Measurements from ENCODE around the gene PROCA1.
A peak's percentile ranks its signal among the peaks of the same experiment; 100 is the strongest.
"Not testable (repeated sequence)": the region's sequence is repeated elsewhere in the genome, so short reads cannot be mapped to it uniquely, and the experiment has no call there.

Gene PROCA1

DNA sequence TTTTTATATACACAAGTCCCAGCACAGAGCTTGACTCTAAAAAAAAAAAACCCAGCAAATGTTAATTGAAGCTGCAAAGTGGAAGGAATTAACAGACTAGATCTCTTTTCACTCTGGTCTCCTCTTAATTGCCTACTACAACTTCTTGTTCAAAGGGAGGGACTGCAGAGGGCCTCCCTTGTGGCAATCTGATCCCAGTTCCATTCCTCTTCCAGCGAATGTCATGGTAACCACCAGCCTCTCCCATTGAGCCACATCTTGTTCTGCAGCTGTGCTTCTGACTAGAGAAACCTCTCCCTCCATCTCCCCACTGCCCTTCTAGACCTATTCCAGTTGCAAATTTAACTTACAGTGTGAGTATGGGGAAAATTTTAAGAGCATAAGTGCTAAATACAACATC lies 43.8 kb downstream of the PROCA1 start:
- no peak for ATAC-seq

DNA sequence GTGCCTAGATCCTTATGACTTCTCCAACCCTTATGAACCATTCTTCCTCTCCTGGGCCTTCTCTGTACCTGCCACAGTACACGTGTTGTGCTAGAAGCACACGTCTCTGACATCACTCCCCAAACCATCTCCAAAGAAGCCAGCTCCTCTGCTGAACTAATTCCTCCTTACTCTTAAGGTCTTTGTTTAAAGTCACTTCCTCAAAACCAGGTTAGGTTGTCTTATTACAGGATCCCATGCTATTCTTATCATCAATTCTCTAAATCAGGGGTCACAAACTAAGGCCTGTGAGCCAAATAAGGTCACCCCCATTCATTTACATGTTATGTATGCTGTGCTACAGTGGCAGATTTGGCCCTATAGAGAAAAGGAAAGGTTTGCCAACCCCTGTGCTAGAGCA lies 45.7 kb downstream of the PROCA1 start:
- DNase-seq: no peak
- no peak for ATAC-seq

More for the DNA sequence above, 43.8 kb downstream of the PROCA1 start:
- no peak for DNase-seq

DNA sequence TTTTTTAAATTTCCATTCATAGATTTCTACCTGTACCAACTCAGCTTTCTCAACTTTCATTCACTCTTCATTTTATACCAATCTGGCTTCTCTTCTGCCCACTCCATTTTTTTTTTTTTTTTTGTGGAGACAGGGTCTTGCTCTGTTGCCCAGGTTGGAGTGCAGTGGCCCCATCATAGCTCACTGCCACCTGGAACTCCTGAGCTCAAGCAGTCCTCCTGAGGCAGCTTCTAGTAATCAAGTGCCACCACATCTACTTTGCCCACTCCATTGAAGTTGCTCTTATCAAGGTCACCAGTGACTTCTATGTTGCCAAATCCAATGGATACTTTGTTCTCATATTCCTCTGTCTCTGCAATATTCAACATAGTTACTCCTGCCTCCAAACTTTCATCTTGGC lies 48.0 kb downstream of the PROCA1 start:
- ATAC-seq: no peak
- no peak for DNase-seq

DNA sequence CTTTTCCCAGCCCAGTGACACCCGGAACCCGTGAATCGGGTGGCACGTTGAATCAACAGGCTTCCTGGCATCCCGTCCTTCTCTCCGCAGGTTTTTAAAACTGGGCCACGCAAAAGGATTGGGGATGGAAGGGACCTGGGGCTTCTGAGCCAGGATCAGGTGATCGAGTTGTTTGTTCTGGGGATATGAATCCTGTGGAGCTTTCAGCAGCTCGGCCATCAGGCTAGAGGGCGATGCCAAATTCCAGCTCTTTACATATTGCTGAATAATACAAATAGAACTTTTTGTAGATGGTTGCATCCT lies 49.2 kb downstream of the PROCA1 start:
- ATAC-seq (no peak), DNase-seq (no peak)

DNA sequence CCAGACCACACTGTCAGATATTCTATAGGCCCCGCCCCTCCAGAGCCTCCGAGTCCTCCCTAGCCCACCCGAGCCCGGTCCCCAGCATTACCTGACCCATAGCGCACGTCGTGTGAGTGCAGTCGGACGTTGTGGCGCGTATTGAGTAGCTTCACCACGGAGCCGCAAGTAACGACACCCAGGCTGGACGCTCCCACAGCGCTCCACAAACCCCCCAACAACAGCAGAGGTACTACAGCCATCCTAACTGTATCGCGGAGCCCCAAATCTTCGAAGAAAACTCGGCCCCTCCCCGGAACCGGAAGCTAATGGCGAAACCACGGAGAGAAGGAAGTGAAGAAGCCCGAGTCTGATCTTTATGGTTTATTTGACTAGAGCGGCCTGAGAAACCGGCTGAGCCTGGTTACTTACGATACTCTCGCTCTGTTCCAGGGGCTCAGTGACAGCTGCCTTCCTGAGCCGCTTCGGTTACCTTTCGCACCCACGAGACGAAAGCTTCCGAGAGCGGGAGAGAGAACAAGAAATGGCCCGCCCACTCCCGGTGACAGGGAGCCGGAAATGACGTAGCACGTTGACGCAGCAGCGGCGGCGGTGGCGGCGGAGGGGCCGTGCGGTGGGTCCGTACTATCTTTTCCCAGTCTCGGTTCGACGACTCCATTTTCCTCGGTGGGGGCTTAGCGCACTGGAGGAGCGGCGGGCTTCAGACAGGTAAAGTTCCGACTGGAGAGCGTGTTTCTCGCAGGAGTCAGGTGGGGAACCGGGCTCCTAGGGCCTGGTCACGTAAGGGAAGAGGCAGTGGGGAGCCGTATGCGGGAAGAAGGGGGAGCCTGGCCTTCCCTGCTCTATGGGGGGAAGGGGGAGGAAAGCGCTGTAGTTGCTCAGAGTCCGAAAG lies 49.8 kb downstream of the PROCA1 start, which contains the start of the genes SDF2 and SUPT6H:
Gene SDF2 (minus strand): TSS at position 272 of the 892 bp plus-strand sequence. CDS start 30 bp downstream, at position 242.
Gene SUPT6H (plus strand): TSS at position 571 of the 892 bp plus-strand sequence. CDS start 11,197 bp downstream, outside the sequence.
- ATAC-seq: peak; percentile 89
- DNase-seq: peak; percentile 97

DNA sequence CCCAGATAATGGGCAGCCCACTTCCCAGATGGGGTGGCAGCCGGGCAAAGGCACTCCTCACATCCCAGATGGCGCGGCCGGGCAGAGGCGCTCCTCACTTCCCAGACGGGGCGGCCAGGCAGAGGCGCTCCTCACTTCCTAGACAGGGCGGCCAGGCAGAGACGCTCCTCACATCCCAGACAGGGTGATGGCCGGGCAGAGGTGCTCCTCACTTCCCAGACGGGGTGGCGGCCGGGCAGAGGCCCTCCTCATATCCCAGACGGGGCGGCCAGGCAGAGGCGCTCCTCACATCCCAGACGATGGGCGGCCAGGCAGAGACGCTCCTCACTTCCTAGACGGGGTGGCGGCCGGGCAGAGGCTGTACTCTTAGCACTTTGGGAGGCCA lies 52.2 kb downstream of the PROCA1 start:
- not testable (repeated sequence) for ATAC-seq, DNase-seq

DNA sequence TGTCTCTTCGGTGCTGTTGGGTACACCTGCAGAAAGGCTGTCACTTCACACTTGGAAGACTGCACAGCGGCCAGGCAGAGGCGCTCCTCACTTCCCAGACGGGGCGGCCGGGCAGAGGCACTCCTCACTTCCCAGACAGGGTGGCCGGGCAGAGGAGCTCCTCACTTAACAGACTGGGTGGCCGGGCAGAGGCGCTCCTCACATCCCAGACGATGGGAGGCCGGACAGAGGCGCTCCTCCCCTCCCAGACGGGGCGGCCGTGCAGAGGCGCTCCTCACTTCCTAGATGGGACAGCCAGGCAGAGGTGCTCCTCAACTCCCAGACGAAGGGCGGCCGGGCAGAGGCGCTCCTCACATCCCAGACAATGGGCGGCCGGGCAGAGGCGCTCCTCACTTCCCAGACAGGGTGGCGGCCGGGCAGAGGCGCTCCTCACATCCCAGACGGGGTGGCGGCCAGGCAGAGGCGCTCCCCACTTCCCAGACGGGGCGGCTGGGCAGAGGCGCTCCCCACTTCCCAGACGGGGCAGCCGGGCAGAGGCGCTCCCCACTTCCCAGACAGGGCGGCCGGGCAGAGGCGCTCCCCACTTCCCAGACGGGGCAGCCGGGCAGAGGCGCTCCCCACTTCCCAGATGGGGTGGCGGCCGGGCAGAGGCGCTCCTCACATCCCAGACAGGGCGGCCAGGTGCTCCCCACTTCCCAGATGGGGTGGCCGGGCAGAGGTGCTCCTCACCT lies 52.8 kb downstream of the PROCA1 start:
- DNase-seq, ATAC-seq: not testable (repeated sequence)

DNA sequence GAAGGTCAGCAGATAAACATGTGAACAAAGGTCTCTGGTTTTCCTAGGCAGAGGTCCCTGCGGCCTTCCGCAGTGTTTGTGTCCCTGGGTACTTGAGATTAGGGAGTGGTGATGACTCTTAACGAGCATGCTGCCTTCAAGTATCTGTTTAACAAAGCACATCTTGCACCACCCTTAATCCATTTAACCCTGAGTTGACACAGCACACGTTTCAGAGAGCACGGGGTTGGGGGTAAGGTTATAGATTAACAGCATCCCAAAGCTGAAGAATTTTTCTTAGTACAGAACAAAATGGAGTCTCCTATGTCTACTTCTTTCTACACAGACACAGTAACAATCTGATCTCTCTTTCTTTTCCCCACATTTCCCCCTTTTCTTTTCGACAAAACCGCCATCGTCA lies 53.3 kb downstream of the PROCA1 start:
- ATAC-seq, DNase-seq: not testable (repeated sequence)

DNA sequence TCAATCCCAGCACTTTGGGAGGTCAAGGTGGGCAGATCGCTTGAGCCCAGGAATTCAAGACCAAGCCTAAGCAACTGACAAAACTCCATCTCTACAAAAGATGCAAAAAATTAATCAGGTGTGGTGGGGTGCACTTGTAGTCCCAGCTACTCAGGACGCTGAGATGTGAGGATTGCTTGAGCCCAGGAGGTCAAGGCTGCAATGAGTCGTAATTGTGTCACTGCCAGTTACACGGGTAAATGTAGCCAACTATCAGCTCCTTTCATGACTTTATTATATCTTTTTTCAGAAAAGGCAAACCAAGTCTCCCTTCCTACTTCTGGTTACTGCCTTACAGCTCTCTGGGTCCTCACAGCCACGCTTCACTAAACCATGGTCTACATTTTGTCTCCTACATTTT lies 53.9 kb downstream of the PROCA1 start:
- DNase-seq (no peak), ATAC-seq (no peak)

DNA sequence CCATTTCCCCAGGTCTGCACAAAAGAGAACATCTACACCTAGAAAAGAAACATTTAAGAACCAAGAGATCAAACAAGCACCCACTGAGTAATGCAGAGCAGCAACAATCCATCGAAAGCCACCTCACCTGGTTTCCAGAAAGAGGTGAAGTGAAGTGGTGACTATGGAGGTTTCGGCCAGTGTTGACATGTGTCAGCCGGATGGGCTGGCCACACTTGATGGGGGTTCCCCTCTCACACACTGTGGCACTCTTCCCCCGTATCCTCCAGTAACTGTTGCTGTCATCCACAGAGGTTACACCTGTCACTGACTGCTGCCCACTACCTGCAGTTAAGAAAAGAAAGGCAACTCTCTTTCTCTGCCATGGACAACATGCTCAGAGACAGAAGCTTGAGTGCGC lies 56.5 kb downstream of the PROCA1 start:
- DNase-seq (no peak), ATAC-seq (no peak)

All from stimulated activated naive CD8-positive, alpha-beta T cell treated with anti-CD3 and anti-CD28 coated beads, Interleukin-15, Interleukin-2, amounts not matched to agents 100 U/mL and 50 U/mL, for 24 hours (primary cell).